OCI-LY1 (cell line): Measurements from ENCODE around the gene PRKCA.

Source experiments
- H2AFZ ChIP-seq: fragments of 200-600 bp; sonication (generic), shearing (Covaris generic); 2 replicates; pipeline ENCODE4 v1.6.0; 2014; ENCODE audit warnings: antibody characterized with exemption, mild to moderate bottlenecking, low read length
- H3F3A ChIP-seq: fragments of 200-600 bp; sonication (generic), shearing (Covaris generic); 2 replicates; pipeline ENCODE4 v1.6.0; 2014; ENCODE audit warnings: mild to moderate bottlenecking, antibody characterized with exemption, low read length, moderate library complexity; ENCODE audit not compliant: insufficient read depth
- H3K27ac ChIP-seq: fragments of 200-600 bp; sonication (generic); 2 replicates; pipeline ENCODE4 v1.5.1; 2014; ENCODE audit warnings: low read length, mixed run types, mild to moderate bottlenecking, low read depth; ENCODE audit not compliant: poor library complexity, severe bottlenecking
- H3K27me3 ChIP-seq: fragments of 200-600 bp; sonication (generic); 2 replicates; pipeline ENCODE4 v1.6.0; 2014; ENCODE audit warnings: antibody characterized with exemption, mild to moderate bottlenecking, low read length, moderate library complexity; ENCODE audit not compliant: insufficient read depth
- H3K36me3 ChIP-seq: fragments of 200-600 bp; sonication (generic); 2 replicates; pipeline ENCODE4 v1.6.1; 2014; ENCODE audit warnings: mild to moderate bottlenecking, antibody characterized with exemption, low read length, moderate library complexity, mixed read lengths; ENCODE audit not compliant: insufficient read depth
- H3K4me1 ChIP-seq: fragments of 200-600 bp; sonication (generic); 2 replicates; pipeline ENCODE4 v1.5.1; 2014; ENCODE audit warnings: mild to moderate bottlenecking, low read length, moderate library complexity; ENCODE audit not compliant: insufficient read depth, severe bottlenecking
- H3K4me2 ChIP-seq: fragments of 200-600 bp; sonication (generic), shearing (Covaris generic); 2 replicates; pipeline ENCODE4 v1.6.1; 2014; ENCODE audit warnings: low read length
- H3K4me3 ChIP-seq: fragments of 200-600 bp; sonication (generic); 2 replicates; pipeline ENCODE4 v1.5.1; 2014; ENCODE audit warnings: low read length, low read depth, mild to moderate bottlenecking, mixed read lengths; ENCODE audit not compliant: poor library complexity, severe bottlenecking
- H3K79me2 ChIP-seq: fragments of 200-600 bp; shearing (Covaris generic); 2 replicates; pipeline ENCODE4 v1.6.1; 2016; ENCODE audit warnings: mixed run types, low read length, mixed read lengths; ENCODE audit not compliant: insufficient read depth
- H3K9ac ChIP-seq: fragments of 200-600 bp; sonication (generic), shearing (Covaris generic); 2 replicates; pipeline ENCODE4 v1.6.1; 2014; ENCODE audit warnings: mild to moderate bottlenecking, low read length, mixed read lengths
- H3K9me2 ChIP-seq: fragments of 200-600 bp; sonication (generic), shearing (Covaris generic); 2 replicates; pipeline ENCODE4 v1.6.1; 2014; ENCODE audit warnings: low read depth, mild to moderate bottlenecking, low read length, mixed read lengths
- H3K9me3 ChIP-seq: fragments of 200-600 bp; shearing (Covaris generic); 2 replicates; pipeline ENCODE4 v1.6.1; 2014; ENCODE audit warnings: low read length, mixed read lengths
- H4K20me1 ChIP-seq: fragments of 200-600 bp; sonication (generic), shearing (Covaris generic); 2 replicates; pipeline ENCODE4 v1.6.0; 2016; ENCODE audit warnings: mild to moderate bottlenecking, low read length; ENCODE audit not compliant: insufficient read depth
- CTCF ChIP-seq: fragments of 200-600 bp; sonication (generic), shearing (Covaris generic); IDR thresholded peaks from 2 replicates; pipeline ENCODE4 v1.5.1; 2017; ENCODE audit warnings: mild to moderate bottlenecking, antibody characterized with exemption, low read length, moderate library complexity, mixed read lengths
- EZH2 ChIP-seq: fragments of 200-600 bp; sonication (generic), shearing (Covaris generic); IDR thresholded peaks from 2 replicates; pipeline ENCODE4 v1.8.0; 2017; ENCODE audit warnings: borderline replicate concordance, mixed run types, mild to moderate bottlenecking, antibody characterized with exemption, low read length, moderate library complexity, mixed read lengths

PRKCA gene

GRCh38 chr17:66779237-66779606, 476.8 kb downstream of the PRKCA start:
- Histone ChIP-seq H3K9ac (no peak overlapping the region), H3K9me2 (no peaks in the 10 kb centered on the region), H3K4me2 (no peak overlapping the region), H3K79me2 (no peaks in the 10 kb centered on the region), H3K4me3 (no peak overlapping the region), H3K4me1 (peaks cover 53% of the 10 kb centered on the region), H3K9me3 (no peaks in the 10 kb centered on the region), H3K27ac (peak overlapping the region; percentile 50), H3K36me3 (no peaks in the 10 kb centered on the region), H3K27me3 (no peaks in the 10 kb centered on the region), H2AFZ (no peak overlapping the region), H4K20me1 (no peaks in the 10 kb centered on the region), H3F3A (no peaks in the 10 kb centered on the region)
- TF ChIP-seq EZH2 (no peak), CTCF (no peak)

GRCh38 chr17:66781135-66781534, 478.7 kb downstream of the PRKCA start:
- Histone ChIP-seq H3K9me2 (no peaks in the 10 kb centered on the region), H3F3A (no peaks in the 10 kb centered on the region), H2AFZ (no peak overlapping the region), H3K27me3 (no peaks in the 10 kb centered on the region), H3K79me2 (no peaks in the 10 kb centered on the region), H3K4me1 (peaks cover 43% of the 10 kb centered on the region), H3K9me3 (no peaks in the 10 kb centered on the region), H3K4me3 (peak overlapping the region; percentile 1), H3K4me2 (peak overlapping the region; percentile 42; the same call in 1 of the 2 replicates), H3K27ac (peak overlapping the region; percentile 47), H3K36me3 (no peaks in the 10 kb centered on the region), H4K20me1 (no peaks in the 10 kb centered on the region), H3K9ac (no peak overlapping the region)
- TF ChIP-seq CTCF (no peak), EZH2 (no peak)

GRCh38 chr17:66782851-66783250, 480.4 kb downstream of the PRKCA start:
- H4K20me1 ChIP-seq: no peaks in the 10 kb centered on the region
- no peak overlapping the region for H3K4me2 ChIP-seq
- no peaks in the 10 kb centered on the region for H3K9me3 ChIP-seq
- no peaks in the 10 kb centered on the region for H3K27me3 ChIP-seq
- no peak overlapping the region for H3K27ac ChIP-seq
- H3K9me2 ChIP-seq: no peaks in the 10 kb centered on the region
- no peaks in the 10 kb centered on the region; the same call in 1 of the 2 replicates for H3K36me3 ChIP-seq
- H3K9ac ChIP-seq: no peak overlapping the region
- no peak overlapping the region for H3K4me3 ChIP-seq
- H2AFZ ChIP-seq: no peak overlapping the region
- H3F3A ChIP-seq: no peaks in the 10 kb centered on the region
- H3K79me2 ChIP-seq: no peaks in the 10 kb centered on the region
- TF ChIP-seq CTCF (no peak), EZH2 (no peak)
- peaks cover 31% of the 10 kb centered on the region for H3K4me1 ChIP-seq
